A549 (cell line): ENCODE results near the gene CCDC170. TPM values are rescaled to one million over a fixed set of nuclear protein-coding genes. Genes with fewer than 3 reads are reported as not detected.

ENCODE experiments used
- ATAC-seq, 2 experiments: fragments of 200-7000 bp in 1 of 2; fragments of >200 bp in 1 of 2; cut with Nextera tagmentation in 1 of 2; cut with Tn5 transposase in 1 of 2; 3 replicates each; pipeline versions ENCODE4 v1.8.0 to v1.9.1; 2018 to 2020; ENCODE audit warnings: mild to moderate bottlenecking in 1 of 2, moderate library complexity in 1 of 2
- CTCF ChIA-PET: fragments of 300-600 bp; sonication (Branson Sonifier 250); formaldehyde crosslinking; extraction: SDS; loops from one replicate; lab custom pipeline; 2021; ENCODE audit warnings: antibody characterized with exemption, inconsistent platforms; lab: Yijun Ruan, JAX
- POLR2A ChIA-PET: fragments of 350-600 bp; formaldehyde crosslinking; extraction: SDS; loops from one replicate; lab custom pipeline; 2021; ENCODE audit warnings: antibody characterized with exemption, inconsistent platforms; lab: Yijun Ruan, JAX
- DNase-seq, 2 experiments: peaks; one replicate each; pipeline versions ENCODE4 v3.0.0 to v3.0.0-alpha.2; 2011 to 2016; ENCODE audit warnings: low read depth in 1 of 2, low spot score in 1 of 2
- FAIRE-seq: peaks from 2 replicates; lab custom pipeline; 2011; peaks lifted over from hg19 to GRCh38; lab: Jason Lieb, UNC
- H3K27ac ChIP-seq, 2 experiments: fragments of >200 bp; sonication (Bioruptor Twin); formaldehyde crosslinking; 3 replicates each; pipeline ENCODE4 v1.5.1; 2016 to 2017
- H3K4me1 ChIP-seq: fragments of >200 bp; sonication (Bioruptor Twin); formaldehyde crosslinking; 3 replicates; pipeline ENCODE4 v1.6.1; 2016
- H3K4me2 ChIP-seq: fragments of >200 bp; sonication (Bioruptor Twin); formaldehyde crosslinking; 3 replicates; pipeline ENCODE4 v1.6.1; 2016
- H3K4me3 ChIP-seq: fragments of >200 bp; sonication (Bioruptor Twin); formaldehyde crosslinking; 3 replicates; pipeline ENCODE4 v1.5.1; 2016
- H3K9me3 ChIP-seq: fragments of >200 bp; sonication (Bioruptor Twin); formaldehyde crosslinking; 3 replicates; pipeline ENCODE4 v1.6.1; 2016
- BHLHE40 ChIP-seq: IDR thresholded peaks from 2 replicates; pipeline ENCODE4 v1.6.1; 2012; ENCODE audit warnings: low read depth, low read length, inconsistent platforms
- CHD4 ChIP-seq: fragments of 200-600 bp; sonication (generic); IDR thresholded peaks from 2 replicates; pipeline ENCODE4 v1.6.1; 2016; ENCODE audit warnings: antibody characterized with exemption, mild to moderate bottlenecking, borderline replicate concordance
- EHMT2 ChIP-seq: fragments of 200-600 bp; sonication (generic); IDR thresholded peaks from 2 replicates; pipeline ENCODE4 v1.6.1; 2016; ENCODE audit warnings: antibody characterized with exemption, low read depth, mild to moderate bottlenecking, moderate library complexity
- EP300 ChIP-seq, 2 experiments: fragments of >200 bp; sonication (Bioruptor Twin); formaldehyde crosslinking; IDR thresholded peaks; 2 replicates in 1 of 2; 3 replicates in 1 of 2; pipeline ENCODE4 v1.6.1; 2016 to 2017
- FOSB ChIP-seq: fragments of 250-450 bp; sonication (Bioruptor Pico); IDR thresholded peaks from 2 replicates; pipeline ENCODE4 v1.5.0; 2020; ENCODE audit warnings: mild to moderate bottlenecking, moderate library complexity
- FOXS1 ChIP-seq: fragments of 250-450 bp; sonication (Bioruptor Pico); IDR thresholded peaks from 2 replicates; pipeline ENCODE4 v1.5.0; 2020; ENCODE audit warnings: mild to moderate bottlenecking, moderate library complexity
- HDAC2 ChIP-seq: fragments of 200-600 bp; sonication (generic); IDR thresholded peaks from 2 replicates; pipeline ENCODE4 v1.6.1; 2016
- HEYL ChIP-seq: fragments of 250-450 bp; sonication (Bioruptor Pico); IDR thresholded peaks from 2 replicates; pipeline ENCODE4 v1.8.0; 2021; ENCODE audit warnings: mild to moderate bottlenecking, moderate library complexity
- HOXA7 ChIP-seq: fragments of 250-450 bp; sonication (Bioruptor Pico); IDR thresholded peaks from 2 replicates; pipeline ENCODE4 v1.5.0; 2020; ENCODE audit warnings: mild to moderate bottlenecking, moderate library complexity
- HOXB13 ChIP-seq: fragments of 250-450 bp; sonication (Bioruptor Pico); IDR thresholded peaks from 2 replicates; pipeline ENCODE4 v1.5.0; 2020; ENCODE audit warnings: low read depth, mild to moderate bottlenecking, moderate library complexity
- JUN ChIP-seq, 2 experiments: fragments of >200 bp; sonication (Bioruptor Twin); formaldehyde crosslinking; IDR thresholded peaks; 2 replicates in 1 of 2; 3 replicates in 1 of 2; pipeline ENCODE4 v1.6.1; 2016 to 2017
- MYC ChIP-seq: IDR thresholded peaks from 2 replicates; pipeline ENCODE4 v1.6.1; 2012; ENCODE audit warnings: mild to moderate bottlenecking, inconsistent platforms, low read length, improper control_type of control experiment, borderline replicate concordance
- NFE2L2 ChIP-seq: fragments of 150-350 bp; conservative IDR thresholded peaks from 2 replicates; pipeline ENCODE4 v1.6.1; 2014; ENCODE audit warnings: low read length
- RAD21 ChIP-seq, 2 experiments: fragments of >200 bp in 1 of 2; sonication (Bioruptor Twin) in 1 of 2; formaldehyde crosslinking in 1 of 2; IDR thresholded peaks in 1 of 2; conservative IDR thresholded peaks in 1 of 2; 2 replicates in 1 of 2; 3 replicates in 1 of 2; pipeline ENCODE4 v1.6.1; 2012 to 2018; ENCODE audit warnings: inconsistent platforms in 1 of 2
- RCOR1 ChIP-seq: fragments of 150-350 bp; IDR thresholded peaks from 2 replicates; pipeline ENCODE4 v1.6.1; 2014; ENCODE audit warnings: antibody characterized with exemption, low read length, low read depth
- RFX5 ChIP-seq: fragments of 450-650 bp; IDR thresholded peaks from 2 replicates; pipeline ENCODE4 v1.7.1; 2014; ENCODE audit warnings: antibody characterized with exemption, mild to moderate bottlenecking, moderate library complexity
- SREBF2 ChIP-seq: fragments of 450-650 bp; IDR thresholded peaks from 2 replicates; pipeline ENCODE4 v1.6.1; 2014; ENCODE audit warnings: mild to moderate bottlenecking, moderate library complexity
- ZC3H11A ChIP-seq: fragments of 450-650 bp; IDR thresholded peaks from 2 replicates; pipeline ENCODE4 v1.6.1; 2014; ENCODE audit warnings: antibody characterized with exemption, mild to moderate bottlenecking
- WGBS: methylation state at CpG from one replicate; pipeline ENCODE4 v1.1.6; 2017; ENCODE audit errors: missing lambda C conversion rate; 5-methylcytosine and 5-hydroxymethylcytosine counted together
- polyA plus RNA-seq, 4 experiments: library from polyadenylated mRNA; depleted of rRNA in 3 of 4; stranded (reverse); fragments of >200 nt; fragmentation: RNase III in 1 of 4; extraction: RNeasy Plus Mini Kit Qiagen cat#74134 plus additional on column Dnase treatment in 1 of 4; gene quantifications; 2 replicates in 3 of 4; 3 replicates in 1 of 4; pipeline ENCODE4 v1.2.3, GENCODE V29; 2011 to 2017
- TF ChIP-seq, protein P1 (sequence below): fragments of >200 bp; sonication (Bioruptor Twin); formaldehyde crosslinking; IDR thresholded peaks from 3 replicates; pipeline ENCODE4 v1.6.1; 2016
- TF ChIP-seq, protein P2 (sequence below): fragments of 250-450 bp; sonication (Bioruptor Pico); IDR thresholded peaks from 2 replicates; pipeline ENCODE4 v1.5.0; 2020; ENCODE audit warnings: low read depth, mild to moderate bottlenecking, moderate library complexity
- TF ChIP-seq, protein P3 (sequence below): fragments of 200-600 bp; sonication (generic); IDR thresholded peaks from 2 replicates; pipeline ENCODE4 v1.6.1; 2016; ENCODE audit warnings: antibody characterized with exemption, mild to moderate bottlenecking, moderate library complexity
- TF ChIP-seq, protein P4 (sequence below): fragments of >200 bp; sonication (Bioruptor Twin); formaldehyde crosslinking; IDR thresholded peaks from 2 replicates; pipeline ENCODE4 v1.6.1; 2016
- TF ChIP-seq, protein P5 (sequence below): fragments of 250-450 bp; sonication (Bioruptor Pico); IDR thresholded peaks from 2 replicates; pipeline ENCODE4 v1.5.0; 2021; ENCODE audit warnings: mild to moderate bottlenecking, moderate library complexity, borderline replicate concordance
- TF ChIP-seq, protein P6 (sequence below): fragments of 450-650 bp; IDR thresholded peaks from 2 replicates; pipeline ENCODE4 v1.6.1; 2014; ENCODE audit warnings: antibody characterized with exemption
- TF ChIP-seq, protein P7 (sequence below): fragments of 150-350 bp; IDR thresholded peaks from 2 replicates; pipeline ENCODE4 v1.6.1; 2014; ENCODE audit warnings: low read depth, mild to moderate bottlenecking, low read length

The CCDC170 gene
- polyA plus RNA-seq, 2 of the 4 experiments (the other 2 are of a cell fraction): 0.09 to 0.61 TPM

DNA sequence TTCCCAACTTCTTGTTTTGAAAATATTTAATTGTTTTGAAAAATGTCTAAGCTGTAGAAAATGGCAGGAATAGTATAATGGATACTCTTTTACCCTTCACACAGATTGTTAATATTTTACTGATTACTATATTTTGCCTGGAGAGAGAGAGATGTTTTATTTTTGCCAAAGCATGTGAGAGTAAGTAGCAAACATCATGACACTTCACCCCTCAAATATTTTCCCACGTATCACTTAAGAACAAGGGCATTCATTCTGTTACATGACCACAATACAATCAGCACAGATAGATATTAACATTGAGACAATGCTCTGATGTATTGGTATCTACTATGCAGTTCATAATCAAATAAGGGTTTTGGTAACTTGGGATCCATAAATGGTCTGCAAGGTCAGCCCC, 116.5 kb downstream of the CCDC170 start:
- Histone ChIP-seq H3K4me3 (no peak overlapping the region), H3K4me1 (no peaks in the 10 kb centered on the region), H3K27ac (no peak overlapping the region), H3K4me2 (no peak overlapping the region)
- POLR2A ChIA-PET: no interaction called here
- CTCF ChIA-PET: no interaction called here
- ATAC-seq (no peak), FAIRE-seq (no peak), DNase-seq (no peak)
- TF ChIP-seq BHLHE40 (no peak), RCOR1 (no peak), HDAC2 (no peak), RFX5 (no peak), HEYL (CRISPR knock-in tag) (no peak), MYC (no peak), JUN (IDR thresholded peaks at IDR 0.05) (no peak), CHD4 (no peak)
- TF ChIP-seq, protein P1, sequence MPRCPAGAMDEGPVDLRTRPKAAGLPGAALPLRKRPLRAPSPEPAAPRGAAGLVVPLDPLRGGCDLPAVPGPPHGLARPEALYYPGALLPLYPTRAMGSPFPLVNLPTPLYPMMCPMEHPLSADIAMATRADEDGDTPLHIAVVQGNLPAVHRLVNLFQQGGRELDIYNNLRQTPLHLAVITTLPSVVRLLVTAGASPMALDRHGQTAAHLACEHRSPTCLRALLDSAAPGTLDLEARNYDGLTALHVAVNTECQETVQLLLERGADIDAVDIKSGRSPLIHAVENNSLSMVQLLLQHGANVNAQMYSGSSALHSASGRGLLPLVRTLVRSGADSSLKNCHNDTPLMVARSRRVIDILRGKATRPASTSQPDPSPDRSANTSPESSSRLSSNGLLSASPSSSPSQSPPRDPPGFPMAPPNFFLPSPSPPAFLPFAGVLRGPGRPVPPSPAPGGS: no peak
- TF ChIP-seq, protein P2, sequence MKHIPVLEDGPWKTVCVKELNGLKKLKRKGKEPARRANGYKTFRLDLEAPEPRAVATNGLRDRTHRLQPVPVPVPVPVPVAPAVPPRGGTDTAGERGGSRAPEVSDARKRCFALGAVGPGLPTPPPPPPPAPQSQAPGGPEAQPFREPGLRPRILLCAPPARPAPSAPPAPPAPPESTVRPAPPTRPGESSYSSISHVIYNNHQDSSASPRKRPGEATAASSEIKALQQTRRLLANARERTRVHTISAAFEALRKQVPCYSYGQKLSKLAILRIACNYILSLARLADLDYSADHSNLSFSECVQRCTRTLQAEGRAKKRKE (CRISPR knock-in tag): no peak
- TF ChIP-seq, all 56 proteins: peak for 0
- WGBS: 0% methylated on average over 1 of the region's 1 CpG
- no peaks in the 10 kb centered on the region for H3K9me3 ChIP-seq

DNA sequence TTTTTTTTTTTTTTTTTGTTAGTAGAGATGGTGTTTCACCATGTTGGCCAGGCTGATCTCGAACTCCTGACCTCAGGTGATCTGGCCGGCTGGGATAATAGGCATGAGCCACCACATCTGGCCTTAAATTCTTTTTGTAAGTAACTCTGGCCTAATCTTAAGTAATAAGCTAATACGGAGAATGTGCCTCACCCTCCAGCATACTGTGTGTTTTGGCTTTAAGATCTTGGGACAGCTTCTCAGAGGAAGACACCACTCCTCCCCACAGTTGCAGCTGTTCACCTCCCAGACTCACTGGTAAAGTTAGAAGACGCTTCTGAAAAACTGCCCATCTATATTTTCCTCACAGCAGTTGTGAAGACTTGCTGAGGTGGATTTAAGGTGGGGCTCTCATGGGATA, 120.8 kb downstream of the CCDC170 start:
- no peak for TF ChIP-seq FOXS1 (CRISPR knock-in tag)
- TF ChIP-seq, protein P3, sequence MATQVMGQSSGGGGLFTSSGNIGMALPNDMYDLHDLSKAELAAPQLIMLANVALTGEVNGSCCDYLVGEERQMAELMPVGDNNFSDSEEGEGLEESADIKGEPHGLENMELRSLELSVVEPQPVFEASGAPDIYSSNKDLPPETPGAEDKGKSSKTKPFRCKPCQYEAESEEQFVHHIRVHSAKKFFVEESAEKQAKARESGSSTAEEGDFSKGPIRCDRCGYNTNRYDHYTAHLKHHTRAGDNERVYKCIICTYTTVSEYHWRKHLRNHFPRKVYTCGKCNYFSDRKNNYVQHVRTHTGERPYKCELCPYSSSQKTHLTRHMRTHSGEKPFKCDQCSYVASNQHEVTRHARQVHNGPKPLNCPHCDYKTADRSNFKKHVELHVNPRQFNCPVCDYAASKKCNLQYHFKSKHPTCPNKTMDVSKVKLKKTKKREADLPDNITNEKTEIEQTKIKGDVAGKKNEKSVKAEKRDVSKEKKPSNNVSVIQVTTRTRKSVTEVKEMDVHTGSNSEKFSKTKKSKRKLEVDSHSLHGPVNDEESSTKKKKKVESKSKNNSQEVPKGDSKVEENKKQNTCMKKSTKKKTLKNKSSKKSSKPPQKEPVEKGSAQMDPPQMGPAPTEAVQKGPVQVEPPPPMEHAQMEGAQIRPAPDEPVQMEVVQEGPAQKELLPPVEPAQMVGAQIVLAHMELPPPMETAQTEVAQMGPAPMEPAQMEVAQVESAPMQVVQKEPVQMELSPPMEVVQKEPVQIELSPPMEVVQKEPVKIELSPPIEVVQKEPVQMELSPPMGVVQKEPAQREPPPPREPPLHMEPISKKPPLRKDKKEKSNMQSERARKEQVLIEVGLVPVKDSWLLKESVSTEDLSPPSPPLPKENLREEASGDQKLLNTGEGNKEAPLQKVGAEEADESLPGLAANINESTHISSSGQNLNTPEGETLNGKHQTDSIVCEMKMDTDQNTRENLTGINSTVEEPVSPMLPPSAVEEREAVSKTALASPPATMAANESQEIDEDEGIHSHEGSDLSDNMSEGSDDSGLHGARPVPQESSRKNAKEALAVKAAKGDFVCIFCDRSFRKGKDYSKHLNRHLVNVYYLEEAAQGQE: no peak
- no peak for TF ChIP-seq SREBF2
- TF ChIP-seq, protein P4, sequence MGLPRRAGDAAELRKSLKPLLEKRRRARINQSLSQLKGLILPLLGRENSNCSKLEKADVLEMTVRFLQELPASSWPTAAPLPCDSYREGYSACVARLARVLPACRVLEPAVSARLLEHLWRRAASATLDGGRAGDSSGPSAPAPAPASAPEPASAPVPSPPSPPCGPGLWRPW: no peak
- no peak for TF ChIP-seq NFE2L2
- TF ChIP-seq HOXB13 (CRISPR knock-in tag): no peak
- TF ChIP-seq RCOR1: no peak
- TF ChIP-seq, protein P5, sequence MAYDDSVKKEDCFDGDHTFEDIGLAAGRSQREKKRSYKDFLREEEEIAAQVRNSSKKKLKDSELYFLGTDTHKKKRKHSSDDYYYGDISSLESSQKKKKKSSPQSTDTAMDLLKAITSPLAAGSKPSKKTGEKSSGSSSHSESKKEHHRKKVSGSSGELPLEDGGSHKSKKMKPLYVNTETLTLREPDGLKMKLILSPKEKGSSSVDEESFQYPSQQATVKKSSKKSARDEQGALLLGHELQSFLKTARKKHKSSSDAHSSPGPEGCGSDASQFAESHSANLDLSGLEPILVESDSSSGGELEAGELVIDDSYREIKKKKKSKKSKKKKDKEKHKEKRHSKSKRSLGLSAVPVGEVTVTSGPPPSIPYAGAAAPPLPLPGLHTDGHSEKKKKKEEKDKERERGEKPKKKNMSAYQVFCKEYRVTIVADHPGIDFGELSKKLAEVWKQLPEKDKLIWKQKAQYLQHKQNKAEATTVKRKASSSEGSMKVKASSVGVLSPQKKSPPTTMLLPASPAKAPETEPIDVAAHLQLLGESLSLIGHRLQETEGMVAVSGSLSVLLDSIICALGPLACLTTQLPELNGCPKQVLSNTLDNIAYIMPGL (CRISPR knock-in tag): no peak
- TF ChIP-seq HOXA7 (CRISPR knock-in tag): no peak
- TF ChIP-seq FOSB: no peak
- no peak for TF ChIP-seq EP300 (IDR thresholded peaks at IDR 0.05)
- TF ChIP-seq, protein P6, sequence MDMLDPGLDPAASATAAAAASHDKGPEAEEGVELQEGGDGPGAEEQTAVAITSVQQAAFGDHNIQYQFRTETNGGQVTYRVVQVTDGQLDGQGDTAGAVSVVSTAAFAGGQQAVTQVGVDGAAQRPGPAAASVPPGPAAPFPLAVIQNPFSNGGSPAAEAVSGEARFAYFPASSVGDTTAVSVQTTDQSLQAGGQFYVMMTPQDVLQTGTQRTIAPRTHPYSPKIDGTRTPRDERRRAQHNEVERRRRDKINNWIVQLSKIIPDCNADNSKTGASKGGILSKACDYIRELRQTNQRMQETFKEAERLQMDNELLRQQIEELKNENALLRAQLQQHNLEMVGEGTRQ: no peak
- TF ChIP-seq, protein P7, sequence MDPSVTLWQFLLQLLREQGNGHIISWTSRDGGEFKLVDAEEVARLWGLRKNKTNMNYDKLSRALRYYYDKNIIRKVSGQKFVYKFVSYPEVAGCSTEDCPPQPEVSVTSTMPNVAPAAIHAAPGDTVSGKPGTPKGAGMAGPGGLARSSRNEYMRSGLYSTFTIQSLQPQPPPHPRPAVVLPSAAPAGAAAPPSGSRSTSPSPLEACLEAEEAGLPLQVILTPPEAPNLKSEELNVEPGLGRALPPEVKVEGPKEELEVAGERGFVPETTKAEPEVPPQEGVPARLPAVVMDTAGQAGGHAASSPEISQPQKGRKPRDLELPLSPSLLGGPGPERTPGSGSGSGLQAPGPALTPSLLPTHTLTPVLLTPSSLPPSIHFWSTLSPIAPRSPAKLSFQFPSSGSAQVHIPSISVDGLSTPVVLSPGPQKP: no peak
- no peak for TF ChIP-seq EHMT2
- TF ChIP-seq HDAC2: no peak
- TF ChIP-seq RAD21 (conservative IDR thresholded peaks at IDR 0.05 in 1 of 2, IDR thresholded peaks at IDR 0.05 in 1 of 2): no peak
- TF ChIP-seq ZC3H11A: no peak
- ChIA-PET CTCF (no interaction called here), POLR2A (no interaction called here)
- DNase-seq (no peak), FAIRE-seq (no peak), ATAC-seq (no peak)
- no peaks in the 10 kb centered on the region for H3K9me3 ChIP-seq
- WGBS: 36% methylated on average over 4 of the region's 4 CpGs
- no peak overlapping the region for H3K4me3 ChIP-seq
- no peak overlapping the region for H3K27ac ChIP-seq
- H3K4me1 ChIP-seq: no peaks in the 10 kb centered on the region
- no peak overlapping the region for H3K4me2 ChIP-seq
